Body of pancreas (tissue), 4 donors: ENCODE results near the gene RBM7.

Experiments
- CTCF ChIP-seq, 7 experiments: fragments of 450-650 bp in 4 of 7; fragments of 200-600 bp in 3 of 7; sonication (generic) in 3 of 7; IDR thresholded peaks; one replicate each; pipeline ENCODE4 v1.5.1; 2016 to 2019; ENCODE audit warnings: antibody characterized with exemption in 7 of 7
- POLR2A ChIP-seq, 3 donors: fragments of 450-650 bp; IDR thresholded peaks; one replicate each; pipeline ENCODE4 v1.6.1; 2016; ENCODE audit warnings: antibody characterized with exemption in 3 of 3, mild to moderate bottlenecking in 2 of 3

DNA sequence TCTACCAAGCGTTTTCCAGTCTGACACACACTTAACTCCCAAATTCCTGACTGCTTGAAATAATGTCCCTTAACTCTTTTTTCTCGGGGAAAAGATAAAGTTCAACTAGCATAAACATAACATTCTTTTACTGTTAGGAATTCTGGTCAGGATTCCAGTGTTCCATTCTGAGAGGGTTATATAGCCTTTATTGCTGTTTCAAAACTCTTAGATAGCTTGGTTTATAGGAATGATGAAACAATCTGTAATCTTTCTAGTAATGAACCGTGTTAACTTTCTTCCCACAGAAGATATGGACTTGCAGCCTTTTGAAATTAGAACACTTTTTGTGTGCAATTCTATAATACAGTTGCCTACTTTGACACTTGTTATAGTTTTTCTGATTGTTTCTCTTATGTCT is 47.4 kb downstream of the RBM7 start:
- TF ChIP-seq CTCF (IDR thresholded peaks at IDR 0.05) (no peak), POLR2A (IDR thresholded peaks at IDR 0.05) (no peak)
